SK-N-MC (cell line): Measurements from ENCODE around the gene ZNF83.

ENCODE experiments used
- EZH2 ChIP-seq: fragments of 200-600 bp; sonication (generic); IDR thresholded peaks from one replicate; pipeline ENCODE4 v1.6.1; 2017; ENCODE audit warnings: antibody characterized with exemption
- POLR2AphosphoS5 ChIP-seq: IDR thresholded peaks from 2 replicates; pipeline ENCODE4 v1.6.1; 2012; ENCODE audit warnings: mild to moderate bottlenecking, low read depth, low read length, borderline replicate concordance

GRCh38 chr19:52673014-52673413 lies 34.9 kb upstream of the ZNF83 start:
- TF ChIP-seq EZH2: no peak
- TF ChIP-seq POLR2AphosphoS5: no peak
